DMS79 (cell line): ENCODE measurements around the gene COL13A1.

Experiments used
- DNase-seq: peaks from one replicate; lab custom pipeline; 2025; lab: John Stamatoyannopoulos, UW

COL13A1 gene

DNA sequence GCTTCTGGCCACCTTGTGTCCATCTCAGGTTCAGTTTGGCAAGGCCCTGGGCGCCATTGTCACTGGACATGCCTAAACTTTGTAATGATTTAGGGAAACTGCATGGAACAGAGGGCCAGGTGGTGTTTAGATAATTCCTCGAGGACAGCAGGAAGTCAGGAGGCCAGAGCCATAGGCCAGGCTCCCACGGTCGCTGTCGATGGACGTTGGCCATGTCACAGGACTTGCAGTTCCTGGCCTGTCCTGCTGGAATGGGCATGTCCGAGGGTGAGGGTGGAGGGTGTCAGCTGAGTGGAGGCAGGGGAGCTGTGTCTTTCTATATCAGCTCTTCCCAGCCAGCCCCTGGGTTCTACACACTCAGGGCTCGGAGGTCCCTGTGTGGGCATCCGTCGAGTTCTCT is 143.1 kb downstream of the COL13A1 start:
- no peak for DNase-seq

DNA sequence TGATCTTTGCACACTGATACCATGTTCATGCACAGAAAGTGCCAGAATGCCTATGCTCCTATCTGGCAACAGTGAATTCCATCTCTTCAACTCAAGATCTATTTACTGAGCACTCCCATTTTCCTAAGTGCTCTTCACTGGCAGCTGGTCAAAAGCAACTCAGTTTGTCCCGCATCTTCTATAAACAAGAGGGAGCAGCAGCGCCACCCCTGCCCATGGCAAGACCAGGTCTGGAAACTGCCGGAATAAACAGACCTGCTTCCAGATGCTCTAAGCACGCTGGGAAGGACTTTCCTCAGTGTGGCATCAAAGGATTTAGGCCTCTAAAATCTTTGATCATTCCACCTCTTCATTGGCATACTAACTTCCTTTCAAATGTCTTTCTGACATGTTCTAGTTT is 146.6 kb downstream of the COL13A1 start:
- DNase-seq, result peak; percentile 65

DNA sequence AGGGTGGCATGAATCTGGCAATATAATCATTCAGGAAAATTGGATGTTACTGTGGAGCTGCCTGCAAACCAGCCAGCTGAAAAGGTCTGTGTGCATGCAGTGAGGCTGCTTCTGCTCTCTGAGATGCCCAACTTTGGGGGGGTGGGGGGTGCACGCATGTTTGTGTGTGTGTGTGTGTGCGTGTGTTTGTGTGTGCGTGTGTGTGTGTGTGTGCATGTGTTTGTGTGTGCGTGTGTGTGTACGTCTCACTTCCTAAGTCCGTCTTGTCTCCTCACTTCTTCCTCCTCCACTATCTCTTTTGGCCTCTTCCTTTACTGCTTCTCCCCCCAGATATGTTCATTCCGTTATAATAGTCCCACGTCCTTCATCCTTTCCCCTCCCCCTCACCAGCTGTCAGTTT is 148.1 kb downstream of the COL13A1 start:
- no peak for DNase-seq

DNA sequence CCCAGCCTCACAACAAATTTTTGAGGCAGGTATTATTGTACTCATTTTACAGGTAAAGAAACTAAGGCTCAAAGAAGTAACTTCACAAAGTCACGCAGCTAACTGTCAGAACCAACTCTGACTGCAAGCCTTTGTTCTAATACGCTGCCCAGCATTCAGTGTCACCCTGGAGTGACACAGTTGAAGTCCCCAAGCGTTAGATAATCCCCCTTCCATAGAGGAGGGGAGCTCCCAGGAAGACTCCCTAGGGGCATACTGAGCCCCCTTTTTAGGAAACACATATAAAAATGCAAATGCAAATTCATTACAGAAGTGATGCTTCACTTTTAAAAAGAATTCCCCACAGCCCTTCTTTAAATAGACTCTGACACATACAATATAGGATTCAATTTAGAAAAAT is 150.0 kb downstream of the COL13A1 start:
- DNase-seq, result no peak

DNA sequence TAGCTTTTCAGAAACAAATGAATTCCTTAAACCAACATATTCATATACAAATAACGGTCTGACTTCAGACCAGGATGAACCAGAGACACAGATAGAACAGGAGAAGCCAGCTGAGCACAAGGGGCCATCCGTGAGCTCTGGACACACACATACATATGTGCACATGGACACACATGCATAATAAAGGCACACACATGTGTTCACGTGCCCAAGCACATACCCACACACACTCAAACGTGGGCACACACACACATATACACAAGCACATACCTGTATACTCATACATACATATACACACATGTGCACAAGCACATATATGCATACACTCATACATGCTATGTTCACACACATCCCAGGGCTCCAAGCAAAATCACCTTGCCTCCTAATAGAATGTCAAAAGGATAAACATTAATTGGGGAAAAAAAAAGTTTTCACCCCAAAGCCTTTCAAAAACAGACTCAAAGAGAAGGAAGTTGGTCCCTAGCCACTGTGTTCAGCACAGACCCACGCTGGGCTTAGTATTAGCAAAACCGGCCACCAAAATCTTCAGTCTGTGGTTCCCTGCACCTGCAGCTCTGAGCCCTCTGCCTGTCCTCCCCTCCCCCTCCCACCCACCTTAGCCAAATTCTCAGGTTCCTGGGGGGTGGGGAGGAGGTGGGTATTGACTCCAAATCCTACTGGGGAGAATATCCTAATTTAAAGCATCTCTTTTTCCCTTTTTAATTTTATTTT is 150.5 kb downstream of the COL13A1 start:
- DNase-seq, result no peak

DNA sequence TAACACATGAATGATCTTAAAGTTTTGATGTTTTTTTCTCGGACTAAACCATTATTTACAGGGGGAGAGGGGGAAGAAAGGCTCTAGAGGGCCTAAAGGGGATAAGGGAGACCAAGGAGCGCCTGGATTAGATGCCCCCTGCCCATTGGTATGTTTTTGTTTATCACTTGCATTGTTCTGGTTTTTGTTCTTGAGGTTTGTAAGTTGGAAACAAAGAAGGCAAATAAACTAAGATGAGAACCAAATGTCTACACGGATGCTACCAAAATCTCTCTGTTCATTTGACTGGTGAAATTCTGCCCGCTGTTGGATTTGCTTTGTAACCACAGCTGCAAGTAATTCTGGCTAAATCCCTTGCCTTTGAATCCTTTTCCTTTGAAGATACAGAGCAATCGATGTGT is 151.1 kb downstream of the COL13A1 start:
- no peak for DNase-seq

DNA sequence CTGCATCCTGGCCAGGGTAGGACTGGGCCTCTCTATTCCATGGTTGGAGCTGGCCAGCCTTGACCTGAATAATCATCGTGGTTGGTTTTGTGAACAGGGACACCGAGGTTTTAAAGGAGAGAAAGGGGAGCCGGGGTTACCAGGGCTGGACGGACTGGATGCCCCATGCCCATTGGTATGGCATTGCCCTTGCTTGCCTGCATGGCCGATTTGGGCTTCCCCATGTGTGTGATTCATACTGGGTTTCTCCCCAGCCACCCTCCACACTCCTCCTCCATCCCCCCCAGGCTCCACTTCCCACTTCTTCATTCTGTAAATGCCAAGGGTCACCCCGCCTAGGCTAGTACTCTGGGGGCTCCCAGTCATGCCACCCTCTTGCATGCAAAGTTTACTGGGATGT is 152.1 kb downstream of the COL13A1 start:
- DNase-seq, result no peak

DNA sequence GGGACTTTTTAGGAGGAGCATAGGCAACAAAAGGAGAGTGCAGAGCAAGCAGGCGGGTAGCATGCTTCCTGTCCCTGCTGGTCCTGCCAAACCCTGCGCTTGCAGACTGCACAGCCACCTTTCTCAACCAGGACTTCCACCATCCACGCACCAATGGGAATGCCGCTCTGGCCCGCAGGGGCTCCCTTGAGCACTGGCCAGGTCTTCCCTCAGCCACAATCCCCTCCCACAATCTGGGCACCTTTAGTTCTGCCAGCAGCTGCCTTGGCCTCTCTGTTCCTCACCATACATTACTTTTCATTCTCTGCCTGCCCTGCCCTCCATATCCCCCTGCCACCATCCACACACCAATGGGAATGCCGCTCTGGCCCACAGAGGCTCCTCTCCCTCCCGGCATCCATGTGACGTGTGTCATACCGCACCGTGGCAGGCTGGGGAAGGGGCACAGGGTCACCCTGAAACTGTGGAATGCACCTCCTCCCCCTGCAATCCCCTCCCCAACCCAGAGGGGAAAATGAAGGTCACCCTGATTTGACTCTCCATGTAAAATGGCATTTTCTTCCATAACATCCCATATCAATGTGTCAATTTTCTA is 153.6 kb downstream of the COL13A1 start:
- DNase-seq, result no peak

DNA sequence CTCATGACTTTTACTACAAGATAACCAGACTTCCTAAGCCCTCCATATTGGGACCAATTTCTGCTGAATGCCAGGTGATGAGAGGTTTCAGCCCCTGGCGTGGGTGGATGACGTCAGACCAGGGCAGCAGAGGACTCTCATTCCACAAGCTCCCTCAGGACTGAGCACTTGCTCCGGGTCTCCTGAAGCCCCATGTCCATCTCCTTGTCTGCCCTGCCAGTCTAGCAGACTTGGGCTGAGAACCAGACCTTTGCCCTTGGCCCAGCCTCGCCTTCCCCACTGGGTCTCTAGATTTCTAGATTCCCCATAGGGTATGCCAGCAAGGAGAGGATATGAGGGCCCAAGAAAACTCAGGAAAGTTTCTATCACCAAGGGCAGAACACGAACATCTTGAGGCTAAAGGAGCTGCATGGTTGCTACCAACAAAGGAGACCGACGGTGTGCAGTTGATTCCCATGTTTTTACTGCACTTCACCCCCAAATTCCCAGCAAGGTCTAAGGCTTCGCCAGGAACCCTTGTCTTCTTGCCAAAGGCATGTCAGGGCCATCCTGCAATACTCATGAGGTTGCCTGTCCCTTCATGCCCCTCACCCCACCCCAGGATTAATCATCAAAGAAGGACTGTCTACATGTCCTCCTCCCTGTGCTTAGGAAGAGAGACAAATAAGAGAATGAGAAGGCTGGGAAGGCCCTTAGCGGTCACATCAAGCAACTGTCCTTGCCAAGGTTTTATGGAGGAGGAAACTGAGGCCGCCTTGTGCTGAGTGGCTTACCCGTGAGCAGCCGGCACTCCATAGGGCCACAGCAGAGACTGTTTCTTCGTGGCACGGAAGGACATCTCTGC is 154.4 kb downstream of the COL13A1 start:
- DNase-seq, result no peak

DNA sequence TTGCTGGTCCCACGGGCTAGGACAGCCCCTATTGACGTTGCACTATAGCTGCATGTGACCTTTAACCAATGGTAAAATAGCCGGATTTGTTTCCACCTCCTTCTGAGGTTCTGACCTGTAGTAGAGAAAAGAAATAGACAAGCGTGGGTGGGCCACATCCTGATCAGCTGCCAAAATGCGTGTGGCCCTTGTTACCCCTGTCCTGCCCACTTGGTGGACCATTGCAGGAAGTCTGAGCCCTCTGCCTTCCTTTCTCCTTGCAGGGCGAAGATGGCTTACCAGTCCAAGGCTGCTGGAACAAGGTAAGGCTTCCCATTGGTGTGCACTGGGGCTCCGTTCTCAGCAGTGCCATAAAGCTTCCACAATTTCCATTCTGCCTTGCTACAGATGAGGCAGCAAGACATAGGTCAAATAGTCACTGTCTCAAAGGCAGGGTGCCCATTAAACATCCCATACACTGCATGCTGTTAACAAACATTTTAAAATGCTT is 155.1 kb downstream of the COL13A1 start:
- no peak for DNase-seq

DNA sequence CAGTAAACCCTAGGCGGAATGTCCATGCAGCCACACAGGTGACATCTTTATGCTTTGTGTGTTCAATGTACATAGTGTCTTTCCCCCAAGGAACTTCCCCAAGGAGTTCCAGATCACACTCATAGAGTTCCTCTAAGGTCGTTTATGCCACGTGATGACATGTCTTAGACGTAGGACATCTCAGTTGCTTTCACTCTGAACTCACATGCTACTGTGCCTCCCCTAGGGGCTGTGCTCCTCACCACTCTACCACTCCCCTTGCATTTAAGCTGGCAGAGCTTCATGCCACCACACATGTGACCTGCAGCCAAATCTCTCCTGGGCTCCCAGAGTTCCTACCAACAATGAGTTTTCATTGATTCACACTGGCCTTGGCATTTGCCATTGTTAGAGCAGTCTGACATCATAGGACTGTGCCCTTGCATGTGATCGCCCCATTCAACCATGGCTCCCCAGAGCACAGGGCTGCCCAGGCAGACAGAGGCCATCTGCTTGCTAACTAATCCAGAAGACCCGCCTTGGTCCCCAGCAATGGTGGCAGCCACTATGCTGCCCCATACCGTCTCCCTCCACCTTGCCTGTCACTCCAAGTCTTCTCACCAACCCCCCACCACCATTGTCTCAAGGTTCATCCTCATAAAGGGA is 155.7 kb downstream of the COL13A1 start:
- no peak for DNase-seq

DNA sequence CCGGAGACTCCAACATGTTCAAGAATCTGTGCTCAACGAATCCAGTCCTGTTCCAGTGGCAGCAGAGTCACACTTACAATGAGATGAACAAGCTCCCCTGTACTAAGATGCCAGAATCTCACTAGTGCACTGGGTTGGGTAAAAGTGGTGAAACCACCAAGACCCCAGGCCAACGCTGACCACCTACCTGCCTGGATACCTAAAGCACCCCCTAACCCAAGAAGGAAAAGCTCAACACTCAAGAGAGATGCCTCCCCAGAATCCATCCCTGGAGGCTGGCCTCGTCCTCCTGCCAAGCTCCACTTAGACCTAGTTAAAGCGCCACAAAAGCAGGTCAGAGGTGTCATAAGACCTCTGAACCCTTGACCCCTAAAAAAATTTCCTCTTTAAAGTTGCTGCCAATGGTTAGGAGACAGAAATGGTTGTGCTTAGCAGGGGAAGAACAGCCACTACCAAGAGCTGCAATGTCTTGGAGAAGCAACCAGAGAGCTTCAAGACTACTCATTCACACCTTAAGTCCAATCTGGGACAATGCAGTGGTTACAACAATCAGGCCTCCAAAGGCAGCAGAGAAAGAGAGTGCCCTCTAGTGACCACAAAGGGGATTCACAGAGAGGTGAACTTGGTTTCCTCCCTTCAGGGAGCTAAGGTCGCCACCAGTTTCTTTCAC is 156.3 kb downstream of the COL13A1 start:
- DNase-seq, result no peak

DNA sequence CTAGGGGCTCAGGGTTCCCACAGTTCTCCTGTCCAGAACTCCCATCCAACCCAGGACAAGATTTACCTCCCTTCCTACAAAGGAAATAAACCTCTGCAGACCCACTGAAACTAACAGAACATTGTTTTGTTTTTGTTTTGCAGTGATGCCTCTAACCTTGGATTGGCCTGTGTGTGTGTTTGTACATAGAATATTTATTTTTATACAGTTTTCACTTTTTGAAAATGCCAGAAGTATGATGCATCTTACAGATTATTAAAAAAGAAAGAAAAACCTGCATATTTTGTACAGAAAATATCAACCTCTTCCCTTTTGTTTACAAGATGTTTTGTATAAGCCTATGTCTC is 156.8 kb downstream of the COL13A1 start:
- DNase-seq, result no peak

DNA sequence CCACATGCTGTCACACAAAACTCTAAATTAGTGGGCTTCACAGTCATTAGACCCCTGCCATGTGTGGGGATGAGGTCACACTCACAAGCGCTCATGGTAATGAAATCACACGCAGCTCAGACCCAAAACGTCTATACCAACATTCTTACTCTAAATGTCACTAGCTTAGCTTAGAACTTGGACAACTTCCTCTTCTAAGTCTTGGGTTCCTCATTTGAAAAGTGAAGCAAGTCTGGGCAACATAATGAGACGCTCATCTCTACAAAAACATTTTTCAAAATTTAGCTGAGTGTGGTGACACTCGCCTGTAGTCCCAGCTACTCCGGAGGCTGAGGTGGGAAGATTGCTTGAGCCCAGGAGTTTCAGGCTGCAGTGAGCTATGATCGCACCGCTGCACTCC is 158.2 kb downstream of the COL13A1 start:
- no peak for DNase-seq

DNA sequence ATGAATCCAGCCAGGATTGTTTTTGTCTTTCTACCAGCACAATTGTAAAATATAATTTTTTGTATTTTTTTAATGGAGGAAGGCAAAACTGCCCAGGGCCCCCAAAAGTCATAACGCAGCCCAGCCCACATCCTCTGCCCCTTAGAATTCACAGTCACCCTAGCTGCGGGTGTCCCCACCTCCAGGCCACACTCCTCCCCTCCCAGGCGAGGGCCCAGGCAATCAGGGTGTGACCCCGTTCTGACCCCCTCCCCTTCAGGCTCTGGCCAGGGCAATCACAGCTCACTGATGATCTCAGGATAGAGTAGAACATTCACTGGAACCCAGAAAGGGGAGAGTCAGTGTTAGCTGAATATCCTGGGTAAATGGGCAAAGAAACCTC is 158.9 kb downstream of the COL13A1 start:
- DNase-seq, result no peak

DNA sequence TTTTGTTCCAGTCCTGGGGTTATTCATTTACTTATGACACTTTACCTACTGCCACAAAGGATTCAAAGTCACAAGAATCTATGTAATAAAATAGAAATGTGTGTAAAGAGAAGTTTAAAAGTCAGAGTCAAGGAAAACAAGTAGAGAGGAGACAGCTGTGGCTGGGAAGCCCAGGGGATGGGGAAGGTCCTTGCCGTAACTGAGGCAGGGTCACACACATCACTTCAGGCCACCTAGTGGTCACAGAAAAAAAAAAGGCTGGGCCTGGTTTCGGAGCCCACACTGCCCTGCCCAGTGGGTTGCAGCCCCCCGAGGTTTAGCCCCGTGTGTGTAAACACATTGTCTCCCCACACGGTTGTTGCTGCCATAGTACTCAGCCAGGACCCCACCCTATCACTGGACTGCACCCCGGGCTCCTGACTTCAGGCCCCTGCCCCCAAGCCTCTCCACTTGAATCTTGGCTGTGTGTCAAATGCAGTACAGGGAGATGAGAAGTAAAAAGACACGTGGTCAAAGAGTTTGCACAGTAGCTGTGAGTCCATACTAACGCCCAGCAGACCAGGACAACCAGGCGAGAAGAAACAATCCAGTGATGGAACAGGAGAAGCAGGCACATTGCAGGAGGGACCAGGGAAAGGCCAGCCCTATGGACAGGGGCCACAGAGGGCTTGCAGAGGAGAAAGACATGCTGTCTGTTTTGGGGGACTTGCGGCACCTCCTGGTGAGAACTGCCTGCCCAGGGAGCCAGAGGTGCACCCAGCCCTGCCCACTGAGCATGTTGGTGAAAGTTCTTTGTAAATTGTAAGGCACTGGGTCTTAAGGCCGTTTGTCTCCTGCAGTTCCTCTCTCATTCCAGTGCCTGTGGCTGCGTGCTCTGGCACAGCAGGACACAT is 159.5 kb downstream of the COL13A1 start:
- no peak for DNase-seq

DNA sequence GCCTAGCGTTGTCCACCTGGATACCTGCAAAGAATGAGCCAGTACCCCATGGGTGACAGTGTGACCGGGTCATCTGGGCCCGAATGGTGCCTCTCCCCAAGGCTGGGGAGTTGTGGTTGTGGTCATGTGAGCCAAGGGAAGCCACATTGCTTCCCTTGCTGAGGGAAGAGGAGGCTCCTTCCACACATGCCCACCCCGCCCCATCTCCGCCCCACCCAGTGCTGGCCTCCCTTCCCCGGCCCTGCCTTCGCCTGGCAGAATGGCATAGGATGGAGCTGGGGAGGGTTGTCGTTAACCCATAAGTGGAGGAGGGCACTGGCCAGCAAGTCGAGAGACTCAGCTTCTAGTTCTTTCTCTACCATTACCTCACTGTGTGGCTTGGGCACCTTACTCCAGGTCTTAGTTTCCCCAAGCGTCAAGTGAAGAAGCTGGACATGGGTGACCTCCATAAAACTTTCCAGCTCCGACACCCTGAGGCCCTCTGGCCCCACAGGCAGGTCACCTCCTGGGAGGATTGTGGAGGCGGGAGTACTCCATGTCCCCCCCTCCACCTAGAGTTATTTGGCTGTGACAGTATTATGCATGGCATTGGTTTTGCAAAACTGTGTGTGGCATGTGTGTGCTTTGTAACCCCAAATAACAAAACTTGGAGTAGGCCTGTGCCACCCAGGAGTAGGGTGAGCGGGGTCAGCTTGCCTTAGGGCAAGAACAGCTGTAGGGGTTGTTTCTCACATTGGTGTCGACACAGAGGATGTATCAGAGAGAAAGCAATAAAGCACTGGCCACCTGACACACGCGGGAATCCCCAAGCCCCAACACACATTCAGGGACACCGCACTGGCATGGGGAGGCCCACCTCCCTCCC is 160.4 kb downstream of the COL13A1 start:
- DNase-seq, result no peak

DNA sequence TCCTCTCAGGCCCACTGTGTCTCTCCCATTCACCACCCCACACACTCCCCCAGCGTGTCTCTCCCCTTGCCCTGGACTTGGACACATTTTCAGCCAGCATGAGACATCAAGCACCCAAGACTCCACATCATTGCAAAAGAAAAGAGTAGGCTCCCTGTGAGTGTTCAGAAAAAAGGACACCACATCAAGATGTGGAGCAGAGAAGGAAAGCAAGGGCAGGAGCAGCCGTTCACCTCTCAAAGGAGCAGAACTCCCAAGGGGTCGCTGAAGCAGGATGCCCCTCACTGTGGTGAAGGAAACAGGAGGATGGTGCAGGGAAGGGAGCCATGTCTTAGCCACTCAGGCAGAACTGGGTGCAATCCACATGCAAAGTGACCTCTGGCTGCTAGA is 161.0 kb downstream of the COL13A1 start:
- DNase-seq, result no peak

DNA sequence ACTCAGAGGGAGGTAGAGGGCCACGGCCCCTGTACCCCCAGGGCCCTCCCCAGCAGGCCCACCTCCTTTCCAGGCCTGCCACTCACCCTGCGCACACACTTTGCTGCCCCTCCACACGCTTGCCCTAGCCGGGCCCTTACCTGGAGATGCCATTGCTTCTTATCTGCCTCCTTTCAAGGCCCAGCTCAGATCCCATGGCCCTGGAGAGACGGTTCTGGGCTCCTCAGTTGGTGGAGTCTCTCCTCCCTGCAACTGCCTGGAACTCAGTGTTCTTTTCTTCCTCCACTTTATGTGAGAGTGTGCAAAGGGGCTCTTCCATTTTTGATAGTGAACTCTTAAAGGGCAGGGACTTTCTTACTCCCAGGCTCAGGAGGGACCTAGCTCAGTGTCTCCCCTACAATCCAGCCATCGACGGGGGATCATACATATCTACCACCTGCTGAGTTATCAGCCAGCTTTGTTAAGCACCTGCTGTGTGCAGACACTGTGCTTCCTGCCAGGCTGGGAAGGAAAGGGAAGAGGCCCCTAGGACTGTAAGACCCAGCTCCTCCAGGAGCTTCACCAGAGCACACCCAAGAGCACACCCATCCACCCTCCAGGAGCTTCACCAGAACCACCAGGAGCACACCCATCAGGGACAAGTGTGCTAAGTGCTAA is 161.6 kb downstream of the COL13A1 start:
- no peak for DNase-seq
